GM19193 (cell line): ENCODE results near the gene OR2B2.

Source experiments
- POLR2A ChIP-seq: IDR thresholded peaks from 4 replicates; pipeline ENCODE4 v1.6.1; 2011; ENCODE audit not compliant: insufficient read depth, insufficient read length; ENCODE audit errors: extremely low read depth

Gene OR2B2

DNA sequence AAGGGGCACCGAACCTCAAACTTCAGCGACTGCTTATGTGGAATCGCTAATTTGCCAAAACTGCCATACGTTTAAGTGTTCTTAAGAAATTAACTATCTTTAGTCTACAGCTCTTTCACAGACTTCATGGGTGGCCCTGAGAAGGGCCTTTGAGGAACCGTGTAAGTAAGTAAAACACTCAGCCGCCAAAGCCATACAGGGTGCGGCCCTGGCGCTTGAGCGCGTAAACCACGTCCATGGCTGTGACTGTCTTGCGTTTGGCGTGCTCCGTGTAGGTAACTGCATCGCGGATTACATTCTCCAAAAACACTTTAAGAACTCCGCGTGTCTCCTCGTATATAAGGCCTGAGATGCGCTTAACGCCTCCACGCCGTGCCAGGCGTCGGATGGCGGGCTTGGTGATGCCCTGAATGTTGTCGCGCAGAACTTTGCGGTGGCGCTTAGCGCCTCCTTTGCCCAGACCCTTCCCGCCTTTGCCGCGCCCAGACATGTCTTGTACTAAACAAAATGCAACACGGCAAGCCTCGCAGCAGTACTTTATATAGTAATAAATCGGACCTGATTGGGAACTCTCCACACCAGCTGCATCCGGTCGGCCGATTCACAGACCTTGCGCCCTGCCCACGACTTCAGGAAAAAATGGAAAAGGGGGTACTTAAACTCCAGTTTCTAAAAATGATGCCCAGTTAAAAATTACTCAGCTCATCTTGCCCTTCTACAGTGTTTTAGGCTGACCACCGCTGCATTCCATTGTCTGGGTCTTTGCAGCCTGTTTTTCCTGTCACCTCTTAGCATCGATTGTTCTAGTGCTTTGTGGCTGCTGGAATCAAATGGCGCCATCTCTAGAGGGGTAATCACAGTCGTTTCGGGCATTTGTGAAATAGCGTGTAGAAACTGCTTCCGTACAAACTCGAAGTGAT is 38.9 kb downstream of the OR2B2 start:
- TF ChIP-seq POLR2A, result peak; percentile 99

DNA sequence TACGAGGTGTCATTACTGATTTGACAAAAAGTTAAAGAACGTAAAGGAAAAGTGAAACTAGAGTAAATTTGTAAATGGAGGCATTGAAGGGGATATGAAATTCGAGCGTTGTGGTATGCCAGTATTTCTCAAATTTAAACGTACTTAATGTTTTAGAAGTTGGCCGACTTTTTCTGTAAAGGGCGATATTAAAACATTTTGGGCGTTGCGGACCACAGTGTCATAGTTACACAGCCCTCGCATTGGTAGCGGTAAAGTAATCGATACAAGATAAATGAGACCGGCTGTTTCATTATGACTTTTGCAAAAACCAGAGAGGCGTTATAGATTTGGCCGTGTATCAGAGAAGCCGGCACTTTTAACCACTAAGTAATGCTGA is 39.6 kb downstream of the OR2B2 start:
- no peak for TF ChIP-seq POLR2A

DNA sequence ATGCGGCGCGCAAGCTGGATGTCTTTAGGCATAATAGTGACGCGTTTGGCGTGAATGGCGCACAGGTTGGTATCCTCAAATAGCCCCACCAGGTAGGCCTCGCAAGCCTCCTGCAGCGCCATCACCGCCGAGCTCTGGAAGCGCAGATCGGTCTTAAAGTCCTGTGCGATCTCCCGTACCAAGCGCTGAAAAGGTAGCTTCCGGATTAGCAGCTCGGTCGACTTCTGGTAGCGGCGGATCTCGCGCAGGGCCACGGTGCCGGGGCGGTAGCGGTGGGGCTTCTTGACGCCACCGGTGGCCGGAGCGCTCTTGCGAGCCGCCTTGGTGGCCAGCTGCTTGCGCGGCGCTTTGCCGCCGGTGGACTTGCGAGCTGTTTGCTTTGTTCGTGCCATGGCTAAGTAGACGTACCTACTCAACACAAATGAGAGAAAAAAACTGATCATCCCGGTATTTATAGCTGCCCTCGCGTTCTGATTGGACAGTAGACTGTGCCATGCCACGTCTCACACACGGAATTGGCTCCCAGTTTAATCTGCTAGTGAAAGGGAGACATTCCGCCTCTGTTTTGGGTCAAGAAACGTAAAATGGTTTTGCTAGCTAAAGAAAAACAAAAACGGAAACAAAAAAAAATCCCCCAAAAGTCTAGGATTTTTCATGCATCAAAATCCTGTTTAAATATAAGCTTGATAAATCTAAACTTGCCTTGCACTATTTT is 40.1 kb downstream of the OR2B2 start:
- TF ChIP-seq POLR2A, result peak; percentile 100

DNA sequence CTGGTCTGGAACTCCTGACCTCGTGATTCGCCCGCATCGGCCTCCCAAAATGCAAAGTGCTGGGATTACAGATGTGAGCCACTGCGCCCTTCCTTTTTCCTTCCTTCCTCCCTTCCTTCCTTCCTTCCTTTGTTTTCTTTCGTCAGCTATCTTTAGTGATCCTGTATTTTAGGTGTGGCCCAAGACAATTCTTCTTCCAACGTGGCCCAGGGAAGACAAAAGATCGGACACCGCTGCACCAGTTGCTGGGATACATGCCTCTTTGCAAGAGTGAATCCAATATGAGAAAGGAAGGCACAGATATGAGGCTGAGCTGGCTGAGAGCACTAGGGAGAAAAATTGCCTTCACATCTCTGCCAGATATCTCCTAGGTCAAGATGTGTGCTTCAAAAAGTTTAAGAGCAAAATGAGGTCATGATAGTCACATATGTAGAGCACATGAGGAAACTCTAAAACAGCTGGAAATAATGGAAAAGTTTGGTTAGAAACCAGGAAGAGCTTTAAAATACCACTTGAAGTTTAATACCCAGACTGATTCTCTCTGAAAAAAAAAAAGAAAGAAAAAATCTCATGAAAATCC is 41.8 kb downstream of the OR2B2 start:
- no peak for TF ChIP-seq POLR2A

DNA sequence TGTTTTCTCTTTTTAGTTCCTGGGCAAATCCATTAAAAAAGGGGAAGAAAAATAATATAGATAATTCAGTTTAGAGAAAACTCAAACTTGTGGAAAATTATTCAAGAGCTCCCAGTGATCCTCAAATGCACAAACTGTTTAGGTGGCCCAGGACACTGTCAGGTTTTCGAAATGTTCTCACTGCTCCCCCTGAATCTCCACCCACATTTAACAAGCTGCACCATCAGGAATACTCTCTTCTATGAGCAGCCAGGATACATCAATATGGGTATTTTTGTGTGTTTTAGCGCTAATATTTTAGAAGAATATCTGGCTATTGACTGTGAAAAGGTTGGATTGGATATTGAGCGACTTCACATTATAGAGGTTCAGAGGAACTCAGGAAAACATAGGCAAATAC is 43.9 kb downstream of the OR2B2 start:
- no peak for TF ChIP-seq POLR2A

DNA sequence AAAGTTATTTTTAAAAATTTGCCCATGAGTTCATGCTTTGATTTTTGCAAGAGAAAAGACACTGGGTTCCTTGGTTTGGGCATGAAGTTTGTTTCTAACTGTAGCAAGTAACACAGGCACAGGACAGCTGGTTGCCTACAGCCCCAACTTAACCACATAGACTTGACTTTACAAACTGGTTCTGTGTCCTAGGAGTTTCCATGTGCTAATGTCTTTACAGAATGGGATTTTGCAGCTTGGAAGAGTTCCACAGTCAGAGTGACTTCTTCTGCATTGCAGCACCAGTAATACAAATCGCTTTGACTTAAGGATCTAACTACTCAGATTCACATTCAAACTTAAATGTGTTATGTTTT is 44.3 kb downstream of the OR2B2 start:
- no peak for TF ChIP-seq POLR2A

DNA sequence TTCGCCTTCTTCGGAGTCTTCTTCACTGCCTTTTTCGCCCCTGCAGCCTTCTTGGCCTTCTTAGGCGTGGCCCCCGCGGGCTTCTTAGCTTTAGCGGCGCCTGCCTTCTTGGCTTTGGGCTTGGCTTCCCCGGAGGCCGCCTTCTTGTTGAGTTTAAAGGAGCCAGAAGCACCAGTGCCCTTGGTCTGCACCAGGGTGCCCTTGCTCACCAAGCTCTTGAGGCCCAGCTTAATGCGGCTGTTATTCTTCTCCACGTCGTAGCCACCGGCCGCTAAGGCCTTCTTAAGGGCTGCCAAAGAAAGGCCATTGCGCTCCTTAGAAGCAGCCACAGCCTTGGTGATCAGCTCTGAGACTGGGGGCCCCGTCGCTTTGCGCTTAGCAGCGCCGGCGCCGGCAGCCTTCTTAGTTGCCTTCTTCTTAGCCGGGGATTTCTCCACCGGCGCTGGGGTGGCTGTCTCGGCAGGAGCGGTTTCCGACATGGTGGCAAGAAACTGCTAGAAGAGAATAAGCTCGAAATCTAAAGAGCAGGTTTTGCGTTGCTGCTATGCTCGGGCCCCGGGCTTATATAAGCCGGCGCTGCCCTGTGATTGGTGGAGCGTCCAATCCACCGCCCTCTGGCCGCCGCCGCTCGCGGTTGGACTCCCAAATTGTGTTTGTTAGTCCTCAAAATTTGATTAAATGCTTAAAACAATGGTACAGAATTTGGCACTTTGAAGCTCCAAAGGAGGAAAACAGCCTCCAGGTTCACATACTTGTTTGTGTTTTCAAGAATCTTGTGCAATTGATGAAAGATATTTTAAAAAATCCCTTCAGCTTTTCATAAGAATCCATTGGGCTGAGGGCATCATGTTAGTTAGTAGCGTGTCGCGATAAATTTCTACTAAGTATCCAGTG is 44.9 kb downstream of the OR2B2 start:
- peak; percentile 81 for TF ChIP-seq POLR2A

DNA sequence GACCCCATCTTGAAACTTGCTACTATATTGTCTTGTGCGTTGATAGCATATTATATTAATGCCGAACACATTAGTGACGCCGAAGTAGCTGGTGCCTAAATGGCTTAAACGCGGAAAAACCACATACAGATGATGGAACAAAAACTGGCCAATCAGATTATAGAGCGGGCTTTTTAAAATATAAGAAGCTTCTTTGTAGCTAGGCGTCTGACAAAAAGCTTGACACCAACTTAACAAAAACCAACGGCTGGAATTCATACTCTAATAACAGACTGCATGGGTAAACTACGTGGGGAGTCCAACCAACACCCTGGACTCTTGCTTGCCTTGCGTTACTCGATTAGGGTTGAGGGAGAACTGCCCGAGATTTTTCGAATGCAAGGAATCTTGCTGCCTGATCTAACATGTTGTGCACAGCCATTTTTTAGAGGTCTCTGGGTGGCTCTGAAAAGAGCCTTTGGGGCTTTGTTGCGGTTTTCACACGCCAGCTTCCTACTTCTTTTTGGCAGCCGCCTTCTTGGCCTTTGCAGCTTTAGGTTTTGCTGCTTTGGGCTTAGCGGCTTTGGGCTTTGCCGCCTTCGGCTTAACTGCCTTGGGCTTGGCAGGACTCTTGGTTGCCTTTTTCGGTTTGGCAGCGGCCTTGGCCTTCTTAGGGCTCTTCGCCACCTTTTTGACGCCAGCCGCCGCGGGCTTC is 45.7 kb downstream of the OR2B2 start:
- TF ChIP-seq POLR2A, result peak; percentile 97

DNA sequence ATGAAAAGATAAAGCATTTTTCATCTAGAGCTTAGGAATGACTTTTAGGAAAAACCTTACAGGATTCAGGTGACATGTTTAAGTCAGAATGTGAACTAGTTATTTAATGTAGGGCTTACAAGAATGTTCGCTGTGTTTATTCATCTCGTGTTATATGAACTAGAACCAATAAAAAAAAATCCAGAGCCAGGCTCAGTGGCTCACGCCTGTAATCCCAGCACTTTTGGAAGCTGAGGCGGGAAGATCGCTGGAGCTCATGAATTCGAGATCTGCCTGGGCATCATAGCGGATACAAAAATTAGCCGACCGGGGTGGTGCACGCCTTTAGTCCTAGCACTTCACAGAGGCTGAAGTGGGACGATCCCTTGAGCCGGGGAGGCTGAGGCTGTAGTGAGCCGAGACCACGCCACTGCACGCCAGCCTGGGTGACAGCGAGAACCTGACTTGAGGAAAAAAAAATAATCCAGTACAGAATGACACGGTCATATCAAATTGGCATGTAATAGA is 46.3 kb downstream of the OR2B2 start:
- TF ChIP-seq POLR2A, result peak; percentile 60

DNA sequence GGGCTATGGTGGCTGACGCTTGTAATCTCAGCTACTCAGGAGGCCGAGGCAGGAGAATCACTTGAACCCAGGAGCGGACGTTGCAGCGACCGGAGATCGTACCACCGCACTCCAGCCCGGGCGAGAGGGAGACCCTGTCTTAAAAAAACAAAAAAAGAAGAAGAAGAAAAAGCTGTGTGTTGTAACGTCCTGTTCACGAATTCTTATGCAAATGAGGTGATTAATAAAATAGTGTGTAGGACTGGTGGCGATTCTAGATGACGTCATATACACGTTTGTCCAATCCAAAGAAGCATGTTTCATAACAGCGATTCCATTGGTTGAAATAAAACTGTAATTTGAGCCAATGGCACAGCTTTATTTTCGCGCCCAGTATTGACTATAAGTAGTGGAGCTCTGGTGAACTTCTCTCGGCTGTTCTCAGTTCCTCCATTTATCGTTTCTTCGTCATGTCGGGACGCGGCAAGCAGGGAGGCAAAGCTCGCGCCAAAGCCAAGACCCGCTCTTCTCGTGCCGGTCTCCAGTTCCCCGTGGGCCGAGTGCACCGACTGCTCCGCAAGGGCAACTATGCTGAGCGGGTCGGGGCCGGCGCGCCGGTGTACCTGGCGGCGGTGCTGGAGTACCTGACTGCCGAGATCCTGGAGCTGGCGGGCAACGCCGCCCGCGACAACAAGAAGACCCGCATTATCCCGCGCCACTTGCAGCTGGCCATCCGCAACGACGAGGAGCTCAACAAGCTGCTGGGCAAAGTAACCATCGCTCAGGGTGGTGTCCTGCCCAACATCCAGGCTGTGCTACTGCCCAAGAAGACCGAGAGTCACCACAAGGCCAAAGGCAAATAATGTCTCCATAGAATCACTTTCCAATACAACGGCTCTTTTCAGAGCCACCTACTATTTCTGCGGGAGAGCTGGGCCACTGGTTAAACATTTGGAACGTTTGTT is 47.0 kb downstream of the OR2B2 start:
- TF ChIP-seq POLR2A, result peak; percentile 98

DNA sequence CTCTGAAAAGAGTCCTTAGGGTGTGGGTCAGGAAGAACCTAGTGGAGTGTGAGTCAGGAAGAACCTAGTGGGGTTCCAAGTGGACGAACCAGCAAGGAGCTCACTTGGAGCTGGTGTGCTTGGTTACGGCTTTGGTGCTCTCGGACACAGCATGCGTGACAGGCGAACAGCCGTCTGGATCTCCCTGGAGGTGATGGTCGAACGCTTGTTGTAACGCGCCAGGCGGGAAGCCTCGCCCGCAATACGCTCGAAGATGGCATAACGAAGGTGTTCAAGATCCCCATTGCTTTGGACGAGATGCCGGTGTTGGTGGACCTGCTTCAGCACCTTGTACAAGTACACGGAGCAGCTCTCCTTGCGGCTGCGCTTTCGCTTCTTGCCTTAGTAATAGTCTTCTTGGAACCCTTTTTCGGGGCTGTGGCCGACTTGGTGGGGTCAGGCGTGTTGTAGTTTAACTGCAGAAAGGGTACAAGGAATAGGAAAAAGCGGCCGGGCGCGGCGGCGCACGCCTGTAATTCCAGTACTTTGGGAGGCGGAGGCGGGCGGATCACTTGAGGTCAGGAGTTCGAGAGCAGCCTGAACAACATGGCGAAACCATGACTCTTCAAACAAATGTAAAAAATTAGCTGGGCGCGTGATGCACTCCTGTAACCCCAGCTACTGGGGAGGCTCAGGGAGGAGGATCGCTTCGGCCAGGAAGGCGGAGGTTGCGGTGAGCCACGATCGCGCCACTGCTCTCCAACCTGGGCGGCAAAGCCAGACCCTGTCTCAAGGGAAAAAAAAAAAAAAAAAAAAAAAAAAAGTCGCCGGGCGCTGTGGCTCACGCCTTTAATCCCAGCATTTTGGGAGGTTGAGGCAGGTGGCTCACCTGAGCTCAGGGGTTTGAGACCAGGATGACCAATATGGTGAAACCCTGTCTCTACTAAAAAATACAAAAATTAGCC is 48.0 kb downstream of the OR2B2 start:
- peak; percentile 23 for TF ChIP-seq POLR2A
